CD14-positive monocyte (primary cell): ENCODE data around the gene CLCNKA. TPM values are rescaled to one million over a fixed set of nuclear protein-coding genes. Genes with fewer than 3 reads are reported as not detected.

Experiments used
- DNase-seq, 3 donors: peaks; one replicate each; pipeline ENCODE4 v3.0.0-alpha.2; 2011 to 2022
- H2AFZ ChIP-seq: 2 replicates; pipeline ENCODE4 v1.6.0; 2012; ENCODE audit warnings: mild to moderate bottlenecking, low read depth, low read length, inconsistent platforms; ENCODE audit not compliant: insufficient read depth, poor library complexity, severe bottlenecking
- H3K27ac ChIP-seq, 2 donors: 1 replicate in 1 of 2; 2 replicates in 1 of 2; pipeline ENCODE4 v1.5.1; 2012 to 2013; ENCODE audit warnings: low read length in 2 of 2, control low read depth in 1 of 2, inconsistent platforms in 1 of 2, low read depth in 1 of 2, mild to moderate bottlenecking in 1 of 2
- H3K27me3 ChIP-seq, 2 donors: one replicate each; pipeline versions ENCODE4 v1.6.0 to v1.6.1; 2011 to 2013; ENCODE audit warnings: low read length in 2 of 2; ENCODE audit not compliant: control insufficient read depth in 2 of 2, insufficient read depth in 2 of 2
- H3K36me3 ChIP-seq, 2 donors: replicated peaks in 1 of 2; 1 replicate in 1 of 2; 2 replicates in 1 of 2; pipeline versions ENCODE4 v1.5.1 to v1.6.1; 2012 to 2013; ENCODE audit warnings: low read length in 2 of 2, control low read depth in 1 of 2, inconsistent platforms in 1 of 2, mild to moderate bottlenecking in 1 of 2; ENCODE audit not compliant: insufficient read depth in 2 of 2, control insufficient read depth in 1 of 2
- H3K4me1 ChIP-seq, 2 donors: 1 replicate in 1 of 2; 2 replicates in 1 of 2; pipeline versions ENCODE4 v1.5.1 to v1.6.1; 2012 to 2013; ENCODE audit warnings: low read length in 2 of 2, control low read depth in 1 of 2, inconsistent platforms in 1 of 2, mild to moderate bottlenecking in 1 of 2, moderate library complexity in 1 of 2; ENCODE audit not compliant: insufficient read depth in 2 of 2, control insufficient read depth in 1 of 2
- H3K4me2 ChIP-seq: replicated peaks from 2 replicates; pipeline ENCODE3; 2012; ENCODE audit warnings: low read length, moderate library complexity, mild to moderate bottlenecking; ENCODE audit not compliant: poor library complexity, severe bottlenecking; ENCODE audit errors: extremely low read depth
- H3K4me3 ChIP-seq, 3 experiments: fragments of 200-600 bp in 1 of 3; sonication (generic) in 1 of 3; replicated peaks in 1 of 3; 1 replicate in 2 of 3; 2 replicates in 1 of 3; pipeline ENCODE4 v1.5.1; 2011 to 2013; ENCODE audit warnings: low read length in 3 of 3, mild to moderate bottlenecking in 3 of 3, control low read depth in 2 of 3, low read depth in 2 of 3, inconsistent platforms in 1 of 3, moderate library complexity in 1 of 3
- H3K79me2 ChIP-seq: 2 replicates; pipeline ENCODE4 v1.6.0; 2012; ENCODE audit warnings: mild to moderate bottlenecking, control low read depth, inconsistent platforms, low read length, moderate library complexity; ENCODE audit not compliant: insufficient read depth
- H3K9ac ChIP-seq: 2 replicates; pipeline ENCODE4 v1.6.0; 2017; ENCODE audit warnings: low read length, mild to moderate bottlenecking; ENCODE audit not compliant: insufficient read depth, poor library complexity, severe bottlenecking
- H3K9me3 ChIP-seq, 2 donors: replicated peaks in 1 of 2; 1 replicate in 1 of 2; 2 replicates in 1 of 2; pipeline versions ENCODE4 v1.5.1 to v1.6.1; 2012 to 2013; ENCODE audit warnings: low read length in 2 of 2, control low read depth in 1 of 2; ENCODE audit not compliant: control insufficient read depth in 1 of 2, insufficient read depth in 1 of 2
- H4K20me1 ChIP-seq: 2 replicates; pipeline ENCODE4 v1.6.0; 2012; ENCODE audit warnings: mild to moderate bottlenecking, low read length, control low read depth, moderate library complexity; ENCODE audit not compliant: insufficient read depth
- H3K27ac Mint-ChIP-seq, 7 donors: one replicate each; pipeline ENCODE4 v1.8.0; 2020; ENCODE audit warnings: mild to moderate bottlenecking in 7 of 7, mixed read lengths in 7 of 7, moderate library complexity in 6 of 7, inconsistent platforms in 2 of 7
- H3K27me3 Mint-ChIP-seq, 3 donors: one replicate each; pipeline ENCODE4 v1.8.0; 2021 to 2022; ENCODE audit warnings: low read depth in 3 of 3, mild to moderate bottlenecking in 3 of 3, mixed read lengths in 3 of 3, moderate library complexity in 3 of 3, inconsistent platforms in 1 of 3
- H3K36me3 Mint-ChIP-seq, 2 donors: one replicate each; pipeline ENCODE4 v1.8.0; 2020; ENCODE audit warnings: mixed read lengths in 2 of 2, inconsistent platforms in 1 of 2, mild to moderate bottlenecking in 1 of 2
- H3K4me1 Mint-ChIP-seq: one replicate; pipeline ENCODE4 v1.8.0; 2020; ENCODE audit warnings: mild to moderate bottlenecking, mixed read lengths
- H3K4me3 Mint-ChIP-seq, 2 donors: one replicate each; pipeline ENCODE4 v1.8.0; 2020; ENCODE audit warnings: mild to moderate bottlenecking in 2 of 2, mixed read lengths in 2 of 2, moderate library complexity in 1 of 2
- H3K9me3 Mint-ChIP-seq, 7 donors: one replicate each; pipeline ENCODE4 v1.8.0; 2020 to 2022; ENCODE audit warnings: mixed read lengths in 7 of 7, mild to moderate bottlenecking in 6 of 7, moderate library complexity in 6 of 7, inconsistent platforms in 2 of 7
- WGBS: methylation state at CpG from one replicate; pipeline ENCODE4 v1.1.5; 2013; ENCODE audit warnings: missing lambda C conversion rate; ENCODE audit not compliant: insufficient coverage; 5-methylcytosine and 5-hydroxymethylcytosine counted together
- intact Hi-C, 2 donors: fragments of 100-400 bp; cut with micrococcal nuclease; formaldehyde crosslinking; loops; one replicate each; pipeline versions ENCODE4 v1.15.0 to v1.15.1; 2023
- polyA plus RNA-seq, 3 donors: library from polyadenylated mRNA; depleted of rRNA in 1 of 3; unstranded in 2 of 3; stranded (reverse) in 1 of 3; fragments of 300-500 nt in 2 of 3; fragments of >200 nt in 1 of 3; fragmentation: Illumina TruSeq in 2 of 3; gene quantifications; 1 replicate in 2 of 3; 2 replicates in 1 of 3; pipeline ENCODE4 v1.2.3, GENCODE V29; 2012 to 2021
- TF ChIP-seq, protein P1 (sequence below): fragments of 200-600 bp; IDR thresholded peaks from one replicate; pipeline ENCODE4 v1.8.0; 2022; ENCODE audit warnings: antibody characterized with exemption, mild to moderate bottlenecking

Gene CLCNKA
- polyA plus RNA-seq, 3 donors: 0.07 TPM; not detected in 2

- Mint-ChIP-seq H3K4me1 (peaks cover 11% of the 10 kb centered on the region), H3K4me3 (no peak overlapping the region), H3K27me3 (peaks cover 32 to 45% (median 43%) of the 10 kb centered on the region in 3 donors), H3K27ac (no peak overlapping the region), H3K9me3 (peaks cover 0 to 6% (median 0%) of the 10 kb centered on the region in 7 donors), H3K36me3 (peaks cover 0 to 3% of the 10 kb centered on the region in 2 donors)
- WGBS: 87% methylated on average over 7 of the region's 11 CpGs
- no peaks in the 10 kb centered on the region for H3K79me2 ChIP-seq
- no peak overlapping the region for H3K27ac ChIP-seq
- H3K4me1 ChIP-seq: peaks cover 7 to 10% of the 10 kb centered on the region in 2 donors
- no peak for DNase-seq
- H3K36me3 ChIP-seq: no peaks in the 10 kb centered on the region
- intact Hi-C loops: no loop called here
- H2AFZ ChIP-seq: no peak overlapping the region
- H3K9ac ChIP-seq: no peak overlapping the region
- TF ChIP-seq, protein P1, sequence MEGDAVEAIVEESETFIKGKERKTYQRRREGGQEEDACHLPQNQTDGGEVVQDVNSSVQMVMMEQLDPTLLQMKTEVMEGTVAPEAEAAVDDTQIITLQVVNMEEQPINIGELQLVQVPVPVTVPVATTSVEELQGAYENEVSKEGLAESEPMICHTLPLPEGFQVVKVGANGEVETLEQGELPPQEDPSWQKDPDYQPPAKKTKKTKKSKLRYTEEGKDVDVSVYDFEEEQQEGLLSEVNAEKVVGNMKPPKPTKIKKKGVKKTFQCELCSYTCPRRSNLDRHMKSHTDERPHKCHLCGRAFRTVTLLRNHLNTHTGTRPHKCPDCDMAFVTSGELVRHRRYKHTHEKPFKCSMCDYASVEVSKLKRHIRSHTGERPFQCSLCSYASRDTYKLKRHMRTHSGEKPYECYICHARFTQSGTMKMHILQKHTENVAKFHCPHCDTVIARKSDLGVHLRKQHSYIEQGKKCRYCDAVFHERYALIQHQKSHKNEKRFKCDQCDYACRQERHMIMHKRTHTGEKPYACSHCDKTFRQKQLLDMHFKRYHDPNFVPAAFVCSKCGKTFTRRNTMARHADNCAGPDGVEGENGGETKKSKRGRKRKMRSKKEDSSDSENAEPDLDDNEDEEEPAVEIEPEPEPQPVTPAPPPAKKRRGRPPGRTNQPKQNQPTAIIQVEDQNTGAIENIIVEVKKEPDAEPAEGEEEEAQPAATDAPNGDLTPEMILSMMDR: no peak
- peaks cover 8 to 31% of the 10 kb centered on the region in 2 donors for H3K27me3 ChIP-seq
- no peak overlapping the region for H3K4me2 ChIP-seq
- peaks cover 0 to 4% of the 10 kb centered on the region in 2 donors for H3K9me3 ChIP-seq
- H4K20me1 ChIP-seq: no peaks in the 10 kb centered on the region
- H3K4me3 ChIP-seq: no peak overlapping the region
Observed at GRCh38 chr1:16075337-16076030, 53.6 kb downstream of the CLCNKA start.

DNA sequence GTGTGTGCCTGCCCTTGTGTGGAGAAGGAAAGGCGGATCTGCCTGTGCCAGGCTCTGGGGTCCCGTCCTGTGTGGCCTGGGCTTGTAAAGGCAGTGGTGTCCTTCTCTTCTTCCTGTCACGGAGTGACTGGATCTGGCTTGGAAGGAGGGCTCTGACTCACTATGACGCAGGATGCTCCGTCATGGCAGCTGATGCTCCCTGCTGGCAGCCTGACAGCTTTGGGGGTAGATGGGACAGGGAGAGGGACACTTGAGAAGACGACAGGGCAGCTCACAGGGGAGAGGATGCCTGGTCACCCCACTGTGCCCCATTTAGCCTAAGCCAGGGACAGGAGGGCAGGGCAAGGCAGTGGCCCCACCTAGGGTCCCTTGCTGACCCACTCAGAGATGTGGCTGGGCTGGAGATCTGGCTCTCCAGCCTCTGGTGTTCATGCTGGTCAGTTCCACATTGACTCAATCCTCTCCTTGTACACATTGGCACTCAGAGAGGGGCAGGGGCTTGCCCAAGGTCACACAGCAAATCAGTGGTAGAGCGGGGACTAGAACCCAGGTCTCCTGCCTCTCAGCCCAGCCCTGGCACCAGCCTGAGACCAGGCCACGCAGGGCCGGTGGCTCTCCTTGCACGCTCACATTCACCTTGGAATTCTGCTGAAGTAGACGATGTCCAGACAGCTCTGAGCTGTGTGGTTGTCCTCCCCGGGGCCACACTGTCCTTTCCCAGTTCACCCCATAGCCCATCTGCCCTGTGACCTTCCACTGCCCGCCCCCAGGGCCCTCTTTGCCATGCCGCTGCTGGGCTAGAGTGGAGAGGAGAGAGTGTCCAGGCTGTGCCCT, 54.4 kb downstream of the CLCNKA start:
- 90% methylated on average over 11 of the region's 14 CpGs for WGBS
- Histone ChIP-seq H3K27ac (no peak overlapping the region), H3K36me3 (no peaks in the 10 kb centered on the region), H3K9me3 (peaks cover 0 to 4% of the 10 kb centered on the region in 2 donors), H3K79me2 (no peaks in the 10 kb centered on the region), H3K4me3 (no peak overlapping the region), H3K4me2 (no peak overlapping the region), H2AFZ (no peak overlapping the region), H3K4me1 (peaks cover 7 to 10% of the 10 kb centered on the region in 2 donors), H3K9ac (no peak overlapping the region), H3K27me3 (peaks cover 8 to 30% of the 10 kb centered on the region in 2 donors), H4K20me1 (no peaks in the 10 kb centered on the region)
- intact Hi-C loops: no loop called here
- DNase-seq: no peak
- H3K9me3 Mint-ChIP-seq: peaks cover 0 to 6% (median 0%) of the 10 kb centered on the region in 7 donors
- H3K36me3 Mint-ChIP-seq: peaks cover 0 to 3% of the 10 kb centered on the region in 2 donors
- no peak overlapping the region for H3K4me3 Mint-ChIP-seq
- peaks cover 11% of the 10 kb centered on the region for H3K4me1 Mint-ChIP-seq
- H3K27me3 Mint-ChIP-seq: peaks cover 31 to 38% (median 38%) of the 10 kb centered on the region in 3 donors
- H3K27ac Mint-ChIP-seq: no peak overlapping the region
- TF ChIP-seq, protein P1: no peak
